Hindlimb muscle (tissue), 1 donor: Measurements from ENCODE around the gene RBM33. TPM values are rescaled to one million over a fixed set of nuclear protein-coding genes. Genes with fewer than 3 reads are reported as not detected.
A peak's percentile ranks its signal among the peaks of the same experiment; 100 is the strongest.

Experiments used
- DNase-seq: peaks from one replicate; pipeline ENCODE4 v3.0.0-alpha.2; 2013
- polyA plus RNA-seq: library from polyadenylated mRNA; unstranded; fragments of 120-200 nt; gene quantifications from one replicate; pipeline ENCODE4 v1.2.1, GENCODE V29; 2013; ENCODE audit not compliant: insufficient read length

RBM33 gene
- polyA plus RNA-seq, 1 donor = 28.4 TPM

DNA sequence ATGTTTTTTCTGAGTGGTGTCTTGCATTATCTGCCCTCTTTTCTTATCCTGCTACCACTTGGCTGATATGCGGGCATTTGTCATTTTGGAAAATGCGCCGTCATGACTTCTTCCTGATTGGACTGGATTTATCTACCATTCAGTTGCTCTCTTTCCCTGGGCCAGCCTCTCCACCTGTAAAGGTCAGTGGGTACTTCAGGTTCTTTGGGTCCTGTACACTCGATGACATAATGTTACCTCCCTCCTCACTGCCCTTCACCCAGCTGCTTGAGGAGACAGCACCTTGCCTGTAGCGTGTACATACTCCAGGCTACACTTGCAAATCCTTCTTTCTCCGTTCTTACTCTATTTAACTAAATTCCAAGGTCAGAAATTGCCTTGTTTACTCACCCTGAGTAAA is 83.7 kb downstream of the RBM33 start:
- DNase-seq = no peak

DNA sequence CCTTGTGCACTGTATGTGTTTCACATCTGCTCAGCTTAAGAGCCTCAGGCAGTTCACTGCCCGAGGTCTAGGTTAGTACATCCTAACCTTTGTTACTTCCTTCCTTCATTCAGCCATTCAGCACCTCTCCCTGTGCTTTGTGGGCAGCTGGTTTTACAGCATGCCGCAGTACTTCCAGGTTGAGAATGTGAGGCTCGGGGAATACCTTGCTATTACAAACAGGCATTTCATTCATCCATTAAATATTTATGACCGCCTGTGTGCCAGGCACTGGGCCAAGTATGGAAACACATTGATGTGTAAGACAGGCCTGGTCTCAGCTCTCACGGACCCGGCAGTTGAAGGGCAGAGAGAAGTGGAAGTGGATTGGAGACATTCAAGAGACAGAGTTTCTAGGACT is 85.4 kb downstream of the RBM33 start:
- DNase-seq = peak; percentile 13

DNA sequence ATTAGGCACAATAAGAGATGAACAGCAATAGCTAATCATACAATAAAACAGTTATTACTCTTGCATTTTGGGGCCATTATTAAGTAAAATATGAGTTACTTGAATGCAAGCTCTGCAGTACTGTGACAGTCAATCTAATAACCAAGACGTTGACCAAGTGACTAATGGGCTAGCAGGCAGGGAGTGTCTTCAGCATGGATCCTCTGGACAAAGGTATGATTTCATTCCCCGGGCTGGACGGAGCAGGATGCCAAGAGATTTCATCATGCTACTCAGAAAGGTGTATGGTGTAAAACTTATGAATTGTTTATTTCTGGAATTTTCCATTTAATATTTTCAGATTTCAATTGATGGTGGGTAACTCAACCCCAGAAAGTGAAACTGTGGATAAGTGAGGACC is 86.9 kb downstream of the RBM33 start:
- no peak for DNase-seq

DNA sequence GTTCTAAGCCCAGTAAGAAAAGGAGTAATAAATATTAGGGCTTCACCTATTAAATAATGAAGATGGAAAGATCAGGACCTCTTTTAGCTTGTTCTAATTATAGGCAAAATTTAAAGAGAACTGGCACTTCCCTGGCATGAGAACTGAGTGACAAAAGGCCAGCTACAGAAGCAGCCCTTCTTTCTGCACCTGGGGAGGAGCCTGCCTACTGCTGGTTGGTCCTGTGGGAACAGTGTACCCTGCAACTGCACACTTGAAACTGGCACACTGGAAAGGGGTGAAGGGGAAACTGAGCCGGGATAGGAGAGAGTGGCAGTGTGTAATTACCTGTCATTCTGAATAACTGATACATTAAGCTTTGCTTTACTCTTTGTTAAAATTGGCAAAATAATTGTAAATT is 87.4 kb downstream of the RBM33 start:
- no peak for DNase-seq

DNA sequence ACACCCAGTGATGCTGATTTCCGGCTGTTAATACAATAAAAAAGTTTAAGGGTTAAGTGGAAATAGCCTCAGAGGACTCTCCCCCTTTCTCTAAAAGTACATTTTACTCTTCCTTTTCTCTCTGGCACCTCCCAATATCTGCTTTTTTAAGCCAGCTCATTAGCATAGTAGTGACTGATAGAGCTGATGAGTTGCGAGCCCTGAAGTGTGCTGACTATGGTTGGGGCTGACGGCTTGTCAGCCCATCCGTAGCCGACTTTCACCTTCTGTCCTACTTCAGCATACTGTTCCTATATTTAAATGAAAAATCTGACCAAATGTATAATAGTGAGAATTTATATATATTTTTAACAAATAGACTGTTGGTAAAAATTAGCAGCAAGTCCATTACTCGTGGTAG is 87.8 kb downstream of the RBM33 start:
- no peak for DNase-seq

DNA sequence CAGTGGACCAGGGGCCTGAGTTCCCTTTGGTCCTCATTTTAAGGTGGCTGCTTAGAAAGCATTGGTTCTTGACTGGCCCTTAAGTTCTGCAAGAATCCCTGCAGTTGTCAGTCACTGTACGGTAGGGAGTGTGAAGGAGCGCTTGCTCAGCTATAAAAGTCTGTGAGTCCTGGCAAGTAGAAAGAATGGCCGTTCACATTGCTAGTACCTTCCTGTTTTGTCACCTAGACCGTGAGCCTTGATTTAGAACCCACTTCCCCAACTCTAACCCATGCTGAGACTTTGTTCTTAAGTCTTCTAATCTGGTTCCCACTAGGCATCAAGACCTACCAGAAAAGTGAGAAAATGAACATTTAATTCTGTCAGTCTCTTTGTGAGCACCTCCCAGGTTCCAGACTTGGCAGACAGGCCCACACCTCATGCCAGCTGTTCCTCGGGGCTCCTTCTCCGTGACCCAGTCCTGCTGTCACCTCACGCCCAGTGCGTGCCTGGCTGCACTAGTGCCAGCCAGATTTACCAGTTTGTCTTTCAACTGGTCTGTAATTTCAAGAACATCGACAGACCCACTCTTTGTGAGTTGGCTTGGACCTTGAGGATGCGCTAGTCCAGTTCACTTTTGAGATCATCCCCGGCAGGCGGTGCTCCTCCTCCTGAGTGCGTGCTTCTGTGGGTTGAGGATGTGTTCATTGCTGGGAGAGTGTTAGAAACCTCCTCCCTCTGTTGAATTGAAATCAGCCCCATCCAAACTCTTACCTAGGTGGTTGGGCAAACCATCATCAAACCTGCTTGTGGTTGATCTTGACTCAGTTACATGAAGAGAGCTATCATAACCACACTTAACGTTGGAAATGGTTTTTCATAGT is 89.4 kb downstream of the RBM33 start:
- DNase-seq = no peak

DNA sequence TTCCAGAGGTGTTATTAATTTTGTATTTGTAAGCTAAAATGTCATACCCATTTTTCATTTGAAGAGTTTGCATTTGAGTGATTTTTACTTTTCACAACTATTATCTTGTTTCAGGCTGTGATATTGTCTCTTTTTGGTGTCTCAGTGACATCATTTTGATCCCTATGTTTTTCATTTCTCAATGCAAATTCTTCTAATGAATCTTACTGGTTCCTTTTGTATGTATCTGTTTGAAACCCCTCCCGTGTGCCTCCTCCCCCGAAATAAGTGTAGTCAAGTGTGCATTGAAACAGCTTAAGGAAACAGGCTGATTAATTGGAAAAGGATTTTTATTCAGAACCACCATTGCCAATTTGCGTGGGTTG is 90.0 kb downstream of the RBM33 start:
- no peak for DNase-seq

DNA sequence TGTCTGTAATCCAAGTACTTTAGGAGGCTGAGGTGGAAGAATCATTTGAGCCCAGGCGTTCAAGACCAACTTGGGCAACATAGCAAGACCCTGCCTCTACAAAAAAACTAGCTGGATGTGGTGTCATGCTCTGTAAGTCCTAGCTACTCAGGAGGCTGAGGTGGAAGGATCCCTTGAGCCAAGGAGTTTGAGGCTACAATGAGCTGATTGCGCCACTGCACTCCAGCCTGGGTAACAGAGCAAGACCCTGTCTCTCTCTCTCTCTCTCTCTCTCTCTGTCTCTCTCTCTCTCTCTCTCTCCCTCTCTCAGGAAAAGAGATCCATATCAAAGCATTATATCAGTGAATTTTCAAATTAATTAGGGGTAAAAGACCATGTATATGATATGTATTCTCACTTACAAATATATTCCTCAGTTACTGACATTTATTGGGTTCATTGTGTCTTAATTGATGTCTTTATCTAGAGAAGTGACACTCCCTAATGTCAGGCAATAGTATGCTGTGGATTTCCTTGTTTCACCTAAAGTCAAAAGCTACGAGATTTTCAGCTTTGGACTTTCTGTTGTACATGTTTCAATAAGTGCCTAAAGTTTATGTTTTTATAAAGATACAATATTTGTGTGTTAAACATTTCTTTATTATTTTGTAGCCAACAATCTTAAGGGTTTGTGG is 91.1 kb downstream of the RBM33 start:
- DNase-seq = no peak

DNA sequence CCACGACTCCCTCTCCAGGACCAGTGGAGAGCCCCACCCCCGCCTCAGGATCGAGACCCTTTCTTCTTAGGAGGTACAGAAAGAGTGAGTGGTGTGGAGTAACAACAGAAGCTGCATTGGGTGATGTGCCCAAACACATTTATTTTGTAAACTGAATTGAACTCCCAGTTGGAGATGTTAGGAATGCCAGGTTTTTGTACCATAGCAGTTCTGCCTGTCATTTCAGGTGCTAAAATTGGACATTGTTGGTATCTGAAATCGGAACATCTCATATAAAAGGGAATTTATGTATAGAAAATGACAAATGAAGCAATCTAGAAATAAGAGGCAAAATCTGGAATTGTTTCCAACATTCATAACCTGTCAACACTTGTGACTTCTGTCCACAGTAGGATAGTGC is 93.1 kb downstream of the RBM33 start:
- DNase-seq = no peak

DNA sequence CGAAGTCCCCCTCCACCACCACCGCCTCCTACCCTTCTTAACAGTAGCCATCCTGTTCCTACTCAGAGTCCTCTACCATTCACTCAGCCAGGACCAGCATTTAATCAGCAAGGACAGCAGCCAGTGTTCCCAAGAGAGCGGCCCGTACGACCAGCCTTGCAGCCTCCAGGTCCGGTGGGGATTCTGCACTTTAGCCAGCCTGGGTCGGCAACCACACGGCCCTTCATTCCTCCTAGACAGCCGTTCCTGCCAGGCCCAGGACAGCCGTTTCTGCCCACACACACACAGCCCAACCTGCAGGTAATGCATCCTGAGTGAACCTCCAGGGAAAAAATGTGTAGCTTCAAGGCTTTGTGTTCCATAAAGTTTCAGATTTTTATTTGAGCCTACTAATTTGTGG is 93.6 kb downstream of the RBM33 start:
- DNase-seq = no peak

DNA sequence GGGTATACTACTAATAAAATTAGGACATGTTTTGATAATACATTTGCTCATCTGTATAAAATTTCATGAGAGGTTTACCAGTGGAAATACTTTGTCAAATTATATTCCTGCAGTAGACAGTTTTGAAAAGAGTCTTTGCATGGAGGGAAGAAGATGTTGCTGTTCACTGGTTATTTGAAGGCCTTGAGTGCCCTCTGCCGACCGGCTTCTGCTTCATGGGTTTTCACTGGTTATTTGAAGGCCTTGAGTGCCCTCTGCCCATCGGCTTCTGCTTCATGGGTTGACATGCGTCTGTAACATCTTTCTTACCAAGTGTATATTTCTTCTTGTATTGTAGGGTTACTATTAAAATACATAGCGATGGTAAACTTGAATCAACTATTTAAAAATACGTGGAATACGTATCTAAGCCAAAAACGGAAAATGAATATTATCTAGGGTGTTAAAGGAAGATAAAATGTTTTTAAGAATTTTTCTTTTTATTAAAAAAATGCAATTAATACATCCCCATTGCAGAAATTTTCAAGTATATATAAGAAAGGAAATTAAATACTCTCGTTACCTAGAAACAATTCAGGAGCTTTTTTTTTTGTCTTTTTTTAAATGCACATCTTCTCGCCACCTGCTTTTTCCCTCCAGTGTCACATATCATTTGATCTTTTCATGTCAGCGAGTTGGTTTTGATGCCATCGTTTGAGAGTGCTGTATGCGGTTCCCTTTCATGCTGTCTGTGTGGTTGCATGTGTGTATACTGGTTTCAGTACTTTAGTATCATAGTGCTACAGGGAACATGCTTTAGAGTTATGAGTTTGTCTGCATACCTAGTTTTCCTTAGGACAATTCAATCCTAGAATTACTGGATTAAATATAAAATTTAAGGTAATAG is 94.4 kb downstream of the RBM33 start:
- peak; percentile 65 for DNase-seq

DNA sequence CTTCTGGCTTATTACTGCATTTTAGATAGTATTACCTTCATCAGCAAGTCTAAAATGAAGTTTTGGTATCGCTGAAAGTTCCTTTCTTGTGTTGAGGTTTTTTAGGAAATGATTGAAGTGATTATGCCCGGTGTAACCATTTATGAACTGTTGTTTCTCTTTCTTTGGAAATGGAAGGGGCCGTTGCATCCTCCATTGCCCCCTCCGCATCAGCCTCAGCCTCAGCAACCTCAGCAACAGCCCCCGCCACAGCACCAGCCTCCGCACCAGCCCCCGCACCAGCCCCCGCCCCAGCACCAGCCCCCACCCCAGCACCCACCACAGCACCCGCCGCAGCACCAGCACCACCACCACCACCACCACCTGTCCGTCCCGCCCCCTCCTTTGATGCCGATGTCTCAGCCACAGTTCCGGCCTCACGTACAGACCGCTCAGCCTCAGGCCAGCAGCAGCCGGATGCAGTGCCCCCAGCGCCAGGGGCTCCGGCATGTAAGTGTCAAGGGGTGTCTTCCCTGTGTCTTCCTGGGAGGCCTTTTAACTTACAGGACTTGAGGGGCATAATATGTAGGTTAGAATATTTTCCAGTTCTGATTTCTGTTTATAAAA is 95.2 kb downstream of the RBM33 start:
- DNase-seq = no peak

DNA sequence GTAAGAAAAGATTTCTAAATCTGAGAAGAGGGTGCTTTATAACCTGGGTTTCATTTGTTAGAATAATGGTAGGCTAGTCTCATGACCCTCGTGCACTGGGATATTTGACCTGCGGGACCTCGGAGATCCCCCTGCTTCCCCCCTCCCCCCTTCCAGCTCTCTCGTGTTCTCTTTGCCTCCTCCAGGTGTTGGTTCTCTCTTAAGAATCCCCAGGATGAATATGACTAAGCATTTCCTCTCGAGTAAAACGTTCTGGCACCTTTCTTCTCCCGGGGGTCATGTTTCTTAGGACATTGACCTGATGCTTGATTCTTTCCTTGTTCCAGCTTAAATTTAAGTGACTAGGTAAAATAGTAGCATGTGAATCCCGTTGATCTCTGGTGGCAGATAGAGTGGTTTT is 96.6 kb downstream of the RBM33 start:
- no peak for DNase-seq

DNA sequence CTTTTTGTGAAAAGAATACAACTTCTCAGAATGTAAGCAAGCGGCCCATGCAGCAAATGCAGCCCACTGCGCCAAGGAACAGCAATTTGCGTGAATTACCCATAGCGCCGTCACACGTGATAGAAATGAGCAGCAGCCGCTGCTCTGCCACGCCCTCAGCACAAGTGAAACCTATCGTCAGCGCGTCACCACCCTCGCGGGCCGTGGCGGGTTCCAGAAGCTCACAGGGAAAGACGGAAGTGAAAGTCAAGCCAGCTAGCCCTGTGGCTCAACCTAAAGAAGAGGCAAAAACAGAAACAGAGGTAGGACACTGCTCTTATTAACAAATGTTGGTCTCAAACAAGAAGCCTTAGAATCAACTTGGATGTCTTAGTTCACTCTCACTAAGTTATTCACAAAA is 97.3 kb downstream of the RBM33 start:
- DNase-seq = peak; percentile 22

DNA sequence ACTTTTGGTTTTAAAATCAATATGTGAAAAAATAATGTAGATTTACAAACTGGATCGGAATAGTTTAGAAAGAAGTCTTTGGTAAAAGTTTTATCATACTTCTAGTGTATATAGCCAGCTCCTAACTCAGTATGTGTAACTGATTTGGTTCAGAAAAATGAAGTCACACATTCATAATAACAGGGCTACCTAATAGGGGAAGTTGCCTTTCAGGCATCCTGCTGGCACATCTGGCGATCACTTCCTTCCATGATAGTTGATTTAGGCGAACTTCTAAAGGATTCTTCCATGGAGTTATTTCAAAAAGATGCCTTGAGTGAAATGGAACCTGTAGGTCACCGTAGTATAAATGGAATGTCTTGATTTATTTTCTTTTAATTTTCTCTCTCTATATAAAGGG is 98.7 kb downstream of the RBM33 start:
- DNase-seq = no peak

DNA sequence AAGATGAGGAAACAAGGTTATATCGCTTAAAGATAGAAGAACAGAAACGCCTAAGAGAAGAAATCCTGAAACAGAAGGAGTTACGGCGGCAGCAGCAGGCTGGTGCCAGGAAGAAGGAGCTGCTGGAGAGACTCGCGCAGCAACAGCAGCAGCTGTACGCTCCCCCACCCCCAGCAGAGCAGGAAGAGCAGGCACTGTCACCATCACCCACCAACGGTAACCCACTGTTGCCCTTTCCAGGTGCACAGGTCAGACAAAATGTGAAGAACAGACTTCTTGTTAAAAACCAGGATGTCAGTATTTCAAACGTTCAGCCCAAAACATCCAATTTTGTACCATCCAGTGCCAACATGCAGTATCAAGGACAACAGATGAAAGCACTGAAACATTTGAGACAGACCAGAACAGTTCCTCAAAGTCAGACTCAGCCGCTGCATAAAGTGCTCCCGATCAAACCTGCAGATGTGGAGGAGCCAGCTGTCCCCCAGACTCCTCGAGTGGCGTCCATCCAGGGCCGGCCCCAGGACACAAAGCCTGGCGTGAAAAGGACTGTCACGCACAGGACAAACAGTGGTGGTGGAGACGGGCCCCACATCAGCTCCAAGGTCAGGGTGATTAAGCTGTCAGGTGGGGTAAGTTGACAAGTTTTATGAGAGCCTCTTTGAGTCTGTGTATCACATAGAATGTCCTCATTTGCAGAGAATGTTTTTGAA is 100.7 kb downstream of the RBM33 start:
- no peak for DNase-seq

DNA sequence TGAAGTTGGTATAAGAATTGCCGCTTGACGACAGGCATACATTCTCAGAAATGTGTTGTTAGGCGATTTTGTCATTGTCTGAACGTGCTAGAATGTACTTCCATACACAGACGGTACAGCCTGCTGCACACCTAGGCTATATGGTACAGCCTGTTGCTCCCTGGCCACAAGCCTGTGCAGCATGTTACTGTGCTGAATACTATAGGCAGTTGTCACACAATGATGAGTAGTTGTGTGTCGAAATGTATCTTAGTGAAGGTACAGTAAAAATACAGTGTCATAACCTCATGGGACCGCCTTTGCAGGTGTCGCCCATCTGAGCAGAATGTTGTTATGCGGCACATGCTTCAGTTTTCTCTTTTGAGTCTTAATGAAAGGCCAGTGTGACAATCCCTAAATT is 101.3 kb downstream of the RBM33 start:
- DNase-seq = no peak

DNA sequence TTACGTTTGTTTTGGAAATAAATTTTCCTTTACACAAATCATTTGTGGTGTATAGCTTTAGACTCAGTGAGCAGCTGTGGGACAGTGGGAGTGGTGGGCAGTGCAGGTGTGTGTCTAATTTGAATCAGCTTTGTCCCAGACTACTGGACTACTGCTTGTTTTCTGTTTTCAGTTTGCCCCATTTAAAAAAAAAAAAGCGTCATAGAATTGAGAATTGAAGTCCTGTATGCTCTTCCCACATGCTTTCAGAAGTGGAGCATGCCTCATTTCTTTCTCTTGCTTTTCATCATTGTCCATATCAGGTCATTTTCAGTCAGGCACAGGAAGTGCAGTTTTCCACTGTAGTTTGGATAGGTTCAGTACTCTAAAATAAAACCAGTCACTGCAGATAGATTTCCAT is 101.7 kb downstream of the RBM33 start:
- DNase-seq = no peak

DNA sequence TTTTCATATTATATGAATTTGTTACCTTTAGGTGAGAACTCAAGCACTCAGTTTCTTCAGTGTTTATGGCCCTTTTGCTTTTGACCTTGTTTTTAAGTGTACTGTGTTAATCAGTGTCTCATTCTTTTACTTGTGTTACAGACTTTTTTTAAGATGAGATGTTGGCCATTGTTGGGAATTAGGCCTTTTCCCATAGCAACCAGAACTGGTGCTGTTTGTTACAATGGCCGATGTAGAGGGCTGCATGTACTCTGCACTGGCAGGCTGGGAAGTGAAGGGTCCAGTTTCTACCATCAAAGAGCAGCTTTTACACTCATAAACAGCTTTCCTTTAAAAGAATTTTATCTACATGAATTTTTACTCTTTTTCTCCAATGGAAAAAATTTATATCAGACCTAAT is 102.7 kb downstream of the RBM33 start:
- DNase-seq = no peak

DNA sequence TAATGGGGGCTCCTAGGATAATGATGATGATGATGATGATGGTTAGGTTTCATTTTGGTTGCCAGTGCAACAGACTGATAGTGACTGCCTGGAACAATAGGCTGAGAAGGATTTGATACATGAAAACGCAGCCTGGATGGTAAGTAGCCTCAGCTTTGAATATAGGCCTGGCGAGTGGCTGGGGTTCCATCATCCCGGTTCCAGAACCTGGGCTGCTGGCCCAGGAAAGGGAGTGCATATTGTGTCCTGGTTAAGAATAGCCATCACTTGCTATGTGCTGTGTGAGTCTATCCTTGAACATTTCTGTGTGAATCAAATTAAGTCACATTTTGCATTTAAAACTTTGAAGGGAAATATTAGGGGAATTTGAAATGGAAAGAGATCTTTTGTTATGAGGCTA is 105.1 kb downstream of the RBM33 start:
- DNase-seq = no peak

DNA sequence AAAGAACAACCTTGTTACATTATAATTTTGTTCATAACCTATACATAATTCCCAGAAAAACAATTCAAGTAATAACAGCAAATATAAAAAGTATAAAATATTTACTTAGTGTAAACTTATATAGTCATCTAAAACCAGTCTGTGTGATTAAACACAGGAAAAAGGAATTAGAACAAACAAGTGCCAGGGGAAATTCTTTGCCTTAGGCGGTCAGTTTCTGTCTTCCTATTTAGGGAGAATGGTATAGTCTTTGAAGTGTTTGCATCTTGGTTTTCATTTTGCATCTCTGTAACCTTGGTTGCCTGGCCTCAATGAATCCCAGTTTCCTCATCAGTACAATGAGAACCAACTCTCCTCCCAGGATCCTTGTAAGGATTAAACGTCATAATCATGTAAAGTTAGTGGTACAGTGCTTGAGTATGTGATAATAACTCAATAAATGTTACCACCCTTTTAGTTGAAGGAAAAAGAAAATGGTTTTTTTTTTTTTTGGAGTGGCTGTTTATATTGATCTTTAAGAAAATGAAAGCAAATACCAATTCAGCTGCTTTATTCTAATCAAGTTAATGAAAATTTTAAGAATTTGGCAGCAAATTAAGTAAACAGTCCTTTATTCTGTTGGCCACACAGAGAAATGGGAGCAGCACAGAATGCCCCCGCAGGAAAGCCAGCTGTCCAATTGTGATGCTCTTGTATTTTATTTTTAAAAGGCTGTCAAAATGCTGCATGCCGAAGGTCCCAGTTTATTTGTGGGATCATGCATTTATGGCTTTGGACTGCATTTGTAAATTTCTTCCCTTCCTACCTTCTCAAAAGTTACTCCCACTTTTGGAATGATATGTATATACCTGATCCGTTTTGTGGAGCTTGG is 106.0 kb downstream of the RBM33 start:
- DNase-seq = no peak
